ENCODE results near the gene COQ8A.

Gene COQ8A

DNA sequence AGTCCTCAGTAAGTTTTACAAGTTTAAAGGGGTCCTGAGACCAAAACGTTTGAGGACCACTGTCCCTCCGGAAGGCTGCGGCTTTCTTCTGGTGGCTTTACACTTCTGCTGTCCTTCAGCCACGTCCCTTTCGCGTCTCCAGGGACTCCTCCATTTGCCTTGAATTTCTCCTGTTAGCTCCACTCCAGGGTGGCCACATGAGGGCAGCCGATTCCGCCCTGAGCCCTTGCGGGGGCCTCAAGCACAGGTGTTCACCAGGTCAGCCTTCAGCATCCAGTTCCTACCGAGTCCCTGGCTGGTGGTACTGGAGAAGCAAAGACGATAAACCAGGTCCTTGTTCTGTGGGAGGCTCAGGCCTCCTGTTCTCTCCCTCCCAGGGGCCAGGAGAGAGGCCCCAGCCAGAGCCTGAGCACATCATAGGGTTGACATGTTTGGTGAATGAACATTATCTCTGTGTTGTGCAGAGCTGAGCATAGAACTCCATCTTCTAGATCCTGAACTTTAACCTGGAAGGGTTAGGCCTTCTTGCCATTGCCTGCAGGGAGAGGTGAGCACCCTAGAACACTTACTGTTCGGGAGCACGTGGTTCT lies 27.4 kb upstream of the COQ8A start:
- Histone ChIP-seq H3K4me3 (ENCODE audit: low read depth, low read length, poor library complexity, severe bottlenecking) (no peak overlapping the region), H4K20me1 (ENCODE audit: insufficient read depth, low read length) (no peaks in the 10 kb centered on the region), H3K9me2 (ENCODE audit: low read depth, low read length) (no peaks in the 10 kb centered on the region), H3F3A (ENCODE audit: insufficient read depth, low read length) (no peaks in the 10 kb centered on the region), H2AFZ (ENCODE audit: low read length) (no peak overlapping the region), H3K9ac (ENCODE audit: low read length) (no peak overlapping the region), H3K79me2 (ENCODE audit: insufficient read depth, low read length) (no peaks in the 10 kb centered on the region), H3K4me1 (ENCODE audit: insufficient read depth, low read length, severe bottlenecking) (no peaks in the 10 kb centered on the region), H3K27ac (ENCODE audit: low read depth, low read length, poor library complexity, severe bottlenecking) (no peak overlapping the region), H3K36me3 (ENCODE audit: insufficient read depth, low read length) (no peaks in the 10 kb centered on the region), H3K27me3 (ENCODE audit: insufficient read depth, low read length) (peaks cover 4% of the 10 kb centered on the region; the same call in 1 of the 2 replicates), H3K9me3 (ENCODE audit: low read length) (no peaks in the 10 kb centered on the region), H3K4me2 (ENCODE audit: low read length) (no peak overlapping the region)
- TF ChIP-seq EZH2 (IDR thresholded peaks at IDR 0.05; ENCODE audit: borderline replicate concordance, low read length): no peak
- TF ChIP-seq, protein P1, sequence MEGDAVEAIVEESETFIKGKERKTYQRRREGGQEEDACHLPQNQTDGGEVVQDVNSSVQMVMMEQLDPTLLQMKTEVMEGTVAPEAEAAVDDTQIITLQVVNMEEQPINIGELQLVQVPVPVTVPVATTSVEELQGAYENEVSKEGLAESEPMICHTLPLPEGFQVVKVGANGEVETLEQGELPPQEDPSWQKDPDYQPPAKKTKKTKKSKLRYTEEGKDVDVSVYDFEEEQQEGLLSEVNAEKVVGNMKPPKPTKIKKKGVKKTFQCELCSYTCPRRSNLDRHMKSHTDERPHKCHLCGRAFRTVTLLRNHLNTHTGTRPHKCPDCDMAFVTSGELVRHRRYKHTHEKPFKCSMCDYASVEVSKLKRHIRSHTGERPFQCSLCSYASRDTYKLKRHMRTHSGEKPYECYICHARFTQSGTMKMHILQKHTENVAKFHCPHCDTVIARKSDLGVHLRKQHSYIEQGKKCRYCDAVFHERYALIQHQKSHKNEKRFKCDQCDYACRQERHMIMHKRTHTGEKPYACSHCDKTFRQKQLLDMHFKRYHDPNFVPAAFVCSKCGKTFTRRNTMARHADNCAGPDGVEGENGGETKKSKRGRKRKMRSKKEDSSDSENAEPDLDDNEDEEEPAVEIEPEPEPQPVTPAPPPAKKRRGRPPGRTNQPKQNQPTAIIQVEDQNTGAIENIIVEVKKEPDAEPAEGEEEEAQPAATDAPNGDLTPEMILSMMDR (IDR thresholded peaks at IDR 0.05; ENCODE audit: low read length): peak; percentile 77

DNA sequence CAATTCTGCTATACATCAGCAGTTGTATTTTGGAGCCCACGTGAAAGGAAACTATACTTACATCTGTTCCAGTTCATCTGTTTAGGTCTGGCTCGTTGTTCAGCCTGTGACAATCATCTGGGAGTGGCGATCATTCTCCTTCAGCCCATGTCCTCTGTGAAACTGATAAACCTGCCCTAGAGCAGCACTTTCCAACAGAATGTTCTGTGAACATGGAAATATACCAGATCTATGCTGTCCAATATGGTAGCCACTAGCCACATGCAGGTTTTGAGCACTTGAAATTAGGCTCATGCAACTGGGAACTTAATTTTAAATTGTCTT lies 24.5 kb upstream of the COQ8A start:
- Histone ChIP-seq H3K9me2 (ENCODE audit: low read depth, low read length) (no peaks in the 10 kb centered on the region), H2AFZ (ENCODE audit: low read length) (no peak overlapping the region), H3F3A (ENCODE audit: insufficient read depth, low read length) (no peaks in the 10 kb centered on the region), H3K79me2 (ENCODE audit: insufficient read depth, low read length) (no peaks in the 10 kb centered on the region), H3K27me3 (ENCODE audit: insufficient read depth, low read length) (peaks cover 4% of the 10 kb centered on the region; the same call in 1 of the 2 replicates), H3K9ac (ENCODE audit: low read length) (no peak overlapping the region), H3K27ac (ENCODE audit: low read depth, low read length, poor library complexity, severe bottlenecking) (no peak overlapping the region), H3K36me3 (ENCODE audit: insufficient read depth, low read length) (no peaks in the 10 kb centered on the region), H3K4me2 (ENCODE audit: low read length) (no peak overlapping the region), H3K9me3 (ENCODE audit: low read length) (no peaks in the 10 kb centered on the region), H4K20me1 (ENCODE audit: insufficient read depth, low read length) (no peaks in the 10 kb centered on the region), H3K4me1 (ENCODE audit: insufficient read depth, low read length, severe bottlenecking) (no peaks in the 10 kb centered on the region), H3K4me3 (ENCODE audit: low read depth, low read length, poor library complexity, severe bottlenecking) (no peak overlapping the region)
- TF ChIP-seq, protein P1 (IDR thresholded peaks at IDR 0.05; ENCODE audit: low read length): no peak
- TF ChIP-seq EZH2 (IDR thresholded peaks at IDR 0.05; ENCODE audit: borderline replicate concordance, low read length): no peak

DNA sequence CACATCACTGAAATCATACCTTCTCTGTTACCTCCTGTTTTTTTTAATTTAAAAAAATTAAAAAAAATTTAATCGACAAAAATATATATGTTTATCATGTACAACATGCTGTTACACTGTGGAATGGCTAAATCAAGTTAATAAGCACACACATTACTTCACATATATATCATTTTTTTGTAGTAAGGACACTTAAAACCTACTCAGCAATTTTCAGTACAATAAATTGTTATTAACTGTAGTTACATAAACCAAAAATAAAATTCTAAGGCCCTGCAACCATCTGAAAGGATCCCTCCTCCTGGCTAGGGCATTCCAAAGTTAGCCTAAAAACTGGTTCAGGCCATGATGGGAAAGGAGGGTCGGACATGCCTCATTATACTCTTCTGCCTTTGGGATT lies 23.6 kb upstream of the COQ8A start:
- TF ChIP-seq, protein P1 (IDR thresholded peaks at IDR 0.05; ENCODE audit: low read length): no peak
- Histone ChIP-seq H3K36me3 (ENCODE audit: insufficient read depth, low read length) (no peaks in the 10 kb centered on the region), H3K4me2 (ENCODE audit: low read length) (no peak overlapping the region), H3K9ac (ENCODE audit: low read length) (no peak overlapping the region), H3K9me2 (ENCODE audit: low read depth, low read length) (no peaks in the 10 kb centered on the region), H3K9me3 (ENCODE audit: low read length) (no peaks in the 10 kb centered on the region), H3K27me3 (ENCODE audit: insufficient read depth, low read length) (peaks cover 4% of the 10 kb centered on the region; the same call in 1 of the 2 replicates), H3K79me2 (ENCODE audit: insufficient read depth, low read length) (no peaks in the 10 kb centered on the region), H3K27ac (ENCODE audit: low read depth, low read length, poor library complexity, severe bottlenecking) (no peak overlapping the region), H3K4me1 (ENCODE audit: insufficient read depth, low read length, severe bottlenecking) (no peaks in the 10 kb centered on the region), H3F3A (ENCODE audit: insufficient read depth, low read length) (no peaks in the 10 kb centered on the region), H4K20me1 (ENCODE audit: insufficient read depth, low read length) (no peaks in the 10 kb centered on the region), H3K4me3 (ENCODE audit: low read depth, low read length, poor library complexity, severe bottlenecking) (no peak overlapping the region), H2AFZ (ENCODE audit: low read length) (no peak overlapping the region)

All from OCI-LY1 (cell line).